Measurements from ENCODE around the gene UNK.

- TF ChIP-seq MXI1 (IDR thresholded peaks at IDR 0.05; ENCODE audit: borderline replicate concordance, low read depth, low read length) (no peak), CC2D1A (CRISPR knock-in tag; IDR thresholded peaks at IDR 0.05) (no peak), NFYC (CRISPR knock-in tag; IDR thresholded peaks at IDR 0.05) (no peak), ZNF614 (CRISPR knock-in tag; IDR thresholded peaks at IDR 0.05; ENCODE audit: borderline replicate concordance) (no peak), POLR2A (IDR thresholded peaks at IDR 0.05; ENCODE audit: insufficient read depth in 1 of 2, low read depth in 2 of 2, low read length in 2 of 2) (no peak; a peak in 1 of 4 replicates), SALL1 (CRISPR knock-in tag; IDR thresholded peaks at IDR 0.05) (no peak), ZNF704 (CRISPR knock-in tag; IDR thresholded peaks at IDR 0.05; ENCODE audit: borderline replicate concordance) (no peak), CTCF (CRISPR knock-in tag; IDR thresholded peaks at IDR 0.05) (no peak), HMGA1 (CRISPR knock-in tag; conservative IDR thresholded peaks at IDR 0.05) (no peak), ZNF253 (CRISPR knock-in tag; IDR thresholded peaks at IDR 0.05; ENCODE audit: borderline replicate concordance) (no peak)
Measured at GRCh38 chr17:75756451-75757085, 28.0 kb upstream of the UNK start.

Data from HepG2 (cell line).